IMR-90 (cell line): ENCODE measurements around the gene LSM14A. TPM values are rescaled to one million over a fixed set of nuclear protein-coding genes. Genes with fewer than 3 reads are reported as not detected.

Source experiments
- ATAC-seq: fragments of 200-7000 bp; cut with Tn5 transposase; 2 replicates; pipeline ENCODE4 v1.9.1; 2020; ENCODE audit warnings: low read depth, mild to moderate bottlenecking, moderate library complexity
- BruUV-seq: library from RNA; stranded (reverse); fragments of 400-500 nt; replicated peaks from 2 replicates; lab custom pipeline; 2021; lab: Mats Ljungman, UMichigan
- CTCF ChIA-PET: fragments of 300-600 bp; formaldehyde crosslinking; extraction: SDS; loops from one replicate; lab custom pipeline; 2021; ENCODE audit warnings: antibody characterized with exemption; lab: Yijun Ruan, JAX
- POLR2A ChIA-PET: fragments of 300-600 bp; sonication (Branson Sonifier 250); formaldehyde crosslinking; loops from one replicate; lab custom pipeline; 2022; ENCODE audit warnings: antibody characterized with exemption; ENCODE audit not compliant: unreplicated experiment; lab: Charles Lee
- DNase-seq: peaks from one replicate; pipeline ENCODE4 v3.0.0; 2013
- H2AFZ ChIP-seq: replicated peaks from 2 replicates; pipeline ENCODE3; 2013; ENCODE audit warnings: low read length, mild to moderate bottlenecking; ENCODE audit not compliant: poor library complexity
- H2AK5ac ChIP-seq: 2 replicates; pipeline ENCODE4 v1.6.1; 2013; ENCODE audit warnings: low read depth, low read length, inconsistent platforms
- H2AK9ac ChIP-seq: replicated peaks from 2 replicates; pipeline ENCODE3; 2013; ENCODE audit warnings: mild to moderate bottlenecking, low read depth, low read length, moderate library complexity; ENCODE audit not compliant: poor library complexity
- H2BK120ac ChIP-seq: 2 replicates; pipeline ENCODE4 v1.6.1; 2013; ENCODE audit warnings: low read depth, low read length, inconsistent platforms
- H2BK15ac ChIP-seq: 3 replicates; pipeline ENCODE4 v1.6.1; 2013; ENCODE audit warnings: low read depth, low read length, inconsistent platforms
- H2BK20ac ChIP-seq: 2 replicates; pipeline ENCODE4 v1.6.1; 2013; ENCODE audit warnings: low read depth, mild to moderate bottlenecking, inconsistent platforms, low read length, moderate library complexity
- H2BK5ac ChIP-seq: 2 replicates; pipeline ENCODE4 v1.6.1; 2013; ENCODE audit warnings: mild to moderate bottlenecking, low read depth, low read length, inconsistent platforms; ENCODE audit not compliant: poor library complexity, severe bottlenecking
- H3K14ac ChIP-seq: replicated peaks from 2 replicates; pipeline ENCODE4 v1.6.1; 2013; ENCODE audit warnings: low read depth, low read length, inconsistent platforms
- H3K18ac ChIP-seq: 2 replicates; pipeline ENCODE4 v1.6.1; 2013; ENCODE audit warnings: low read depth, low read length, control low read depth
- H3K23ac ChIP-seq: 2 replicates; pipeline ENCODE4 v1.6.1; 2013; ENCODE audit warnings: low read depth, low read length, inconsistent platforms
- H3K27ac ChIP-seq: 2 replicates; pipeline ENCODE4 v1.5.1; 2013; ENCODE audit warnings: mild to moderate bottlenecking, control low read depth, low read length; ENCODE audit not compliant: insufficient read depth
- H3K27me3 ChIP-seq: 2 replicates; pipeline ENCODE4 v1.6.1; 2013; ENCODE audit warnings: low read length; ENCODE audit not compliant: control insufficient read depth, insufficient read depth
- H3K36me3 ChIP-seq: 2 replicates; pipeline ENCODE4 v1.6.1; 2013; ENCODE audit warnings: low read length, mixed read lengths; ENCODE audit not compliant: control insufficient read depth, insufficient read depth
- H3K4ac ChIP-seq: 2 replicates; pipeline ENCODE4 v1.6.1; 2013; ENCODE audit warnings: low read depth, low read length, inconsistent platforms
- H3K4me1 ChIP-seq: 2 replicates; pipeline ENCODE4 v1.6.1; 2013; ENCODE audit warnings: low read length, mixed read lengths; ENCODE audit not compliant: control insufficient read depth, insufficient read depth
- H3K4me2 ChIP-seq: 2 replicates; pipeline ENCODE4 v1.6.1; 2013; ENCODE audit warnings: low read depth, mild to moderate bottlenecking, control low read depth, low read length, moderate library complexity
- H3K4me3 ChIP-seq: 2 replicates; pipeline ENCODE4 v1.5.1; 2013; ENCODE audit warnings: low read depth, mild to moderate bottlenecking, control low read depth, low read length, moderate library complexity; ENCODE audit not compliant: insufficient read depth
- H3K56ac ChIP-seq: 2 replicates; pipeline ENCODE4 v1.6.1; 2013; ENCODE audit warnings: low read length, inconsistent platforms; ENCODE audit not compliant: insufficient read depth; ENCODE audit errors: extremely low read depth
- H3K79me1 ChIP-seq, 2 experiments: 2 replicates each; pipeline ENCODE4 v1.6.1; 2013; ENCODE audit warnings: low read length in 2 of 2, inconsistent platforms in 1 of 2, low read depth in 1 of 2
- H3K9ac ChIP-seq: 2 replicates; pipeline ENCODE4 v1.6.1; 2013; ENCODE audit warnings: low read depth, low read length, control low read depth
- H3K9me1 ChIP-seq: 2 replicates; pipeline ENCODE4 v1.6.1; 2013; ENCODE audit warnings: low read length, inconsistent platforms; ENCODE audit not compliant: insufficient read depth
- H3K9me3 ChIP-seq: 2 replicates; pipeline ENCODE4 v1.6.1; 2013; ENCODE audit warnings: low read length; ENCODE audit not compliant: control insufficient read depth, insufficient read depth
- H4K20me1 ChIP-seq: 2 replicates; pipeline ENCODE4 v1.6.1; 2013; ENCODE audit warnings: low read length, inconsistent platforms; ENCODE audit not compliant: insufficient read depth
- H4K5ac ChIP-seq: 2 replicates; pipeline ENCODE4 v1.6.1; 2013; ENCODE audit warnings: mild to moderate bottlenecking, low read depth, low read length, control low read depth
- H4K8ac ChIP-seq, 2 experiments: 2 replicates each; pipeline ENCODE4 v1.6.1; 2013; ENCODE audit warnings: low read depth in 2 of 2, low read length in 2 of 2, control low read depth in 1 of 2, inconsistent platforms in 1 of 2
- H4K91ac ChIP-seq: 2 replicates; pipeline ENCODE4 v1.6.1; 2013; ENCODE audit warnings: low read depth, low read length, inconsistent platforms; ENCODE audit not compliant: insufficient read depth
- CEBPB ChIP-seq: IDR thresholded peaks from 2 replicates; pipeline ENCODE4 v1.6.1; 2012; ENCODE audit warnings: low read depth, low read length, improper control_type of control experiment
- CHD1 ChIP-seq: IDR thresholded peaks from 2 replicates; pipeline ENCODE4 v1.6.1; 2012; ENCODE audit warnings: low read depth, low read length, improper control_type of control experiment
- FOS ChIP-seq: fragments of 150-350 bp; IDR thresholded peaks from 2 replicates; pipeline ENCODE4 v1.6.1; 2016; ENCODE audit warnings: low read depth, low read length
- MAFK ChIP-seq: IDR thresholded peaks from 2 replicates; pipeline ENCODE4 v1.6.1; 2012; ENCODE audit warnings: low read depth, low read length, improper control_type of control experiment
- MAZ ChIP-seq: IDR thresholded peaks from 2 replicates; pipeline ENCODE4 v1.6.1; 2012; ENCODE audit warnings: low read depth, mild to moderate bottlenecking, low read length, improper control_type of control experiment, moderate library complexity, borderline replicate concordance
- MXI1 ChIP-seq: IDR thresholded peaks from 2 replicates; pipeline ENCODE4 v1.6.1; 2012; ENCODE audit warnings: low read depth, mild to moderate bottlenecking, low read length, moderate library complexity, borderline replicate concordance
- NFE2L2 ChIP-seq: fragments of 150-350 bp; IDR thresholded peaks from 2 replicates; pipeline ENCODE4 v1.6.1; 2016; ENCODE audit warnings: low read depth, mild to moderate bottlenecking, low read length
- RCOR1 ChIP-seq: IDR thresholded peaks from 2 replicates; pipeline ENCODE4 v1.6.1; 2012; ENCODE audit warnings: mild to moderate bottlenecking, low read length, improper control_type of control experiment; ENCODE audit not compliant: insufficient replicate concordance
- RFX5 ChIP-seq: IDR thresholded peaks from 2 replicates; pipeline ENCODE4 v1.8.0; 2012; ENCODE audit warnings: low read depth, mild to moderate bottlenecking, low read length, moderate library complexity
- SMC3 ChIP-seq: fragments of 150-350 bp; IDR thresholded peaks from 2 replicates; pipeline ENCODE4 v1.6.1; 2016; ENCODE audit warnings: low read depth, mild to moderate bottlenecking, antibody characterized with exemption, low read length, moderate library complexity
- WGBS, 2 experiments: methylation state at CpG; one replicate each; pipeline versions ENCODE4 v1.1.5 to v1.1.7; 2013; ENCODE audit warnings: missing lambda C conversion rate in 2 of 2; ENCODE audit not compliant: insufficient read length in 1 of 2; ENCODE audit errors: extremely low coverage in 2 of 2; 5-methylcytosine and 5-hydroxymethylcytosine counted together
- dilution Hi-C: fragments of 300-500 bp; cut with HindIII; formaldehyde crosslinking; loops from one replicate; pipeline ENCODE4 v1.14.3; 2018; ENCODE audit warnings: low sequenced_read_pairs; ENCODE audit not compliant: unreplicated experiment
- in situ Hi-C: fragments of 300-500 bp; cut with MboI; formaldehyde crosslinking; loops from 3 replicates; pipeline ENCODE4 v1.14.3; 2019; ENCODE audit warnings: low sequenced_read_pairs, inconsistent platforms, mixed read lengths
- intact Hi-C: fragments of 100-400 bp; cut with micrococcal nuclease; formaldehyde crosslinking; loops from 2 replicates; pipeline ENCODE4 v1.10.0; 2022
- polyA plus RNA-seq, 3 experiments: library from polyadenylated mRNA; depleted of rRNA; stranded (reverse); fragments of >200 nt; gene quantifications; 2 replicates each; pipeline ENCODE4 v1.2.3, GENCODE V29; 2012; ENCODE audit warnings: low replicate concordance in 1 of 3
- total RNA-seq: library from RNA; depleted of rRNA; stranded (reverse); fragments of >200 nt; gene quantifications from 2 replicates; pipeline ENCODE4 v1.2.3, GENCODE V29; 2012
- TF ChIP-seq, protein P1 (sequence below): fragments of 150-350 bp; IDR thresholded peaks from 2 replicates; pipeline ENCODE4 v1.6.1; 2017; ENCODE audit warnings: mild to moderate bottlenecking, antibody characterized with exemption, low read length, low read depth

Gene LSM14A
- total and polyA plus RNA-seq, 2 of the 4 experiments (the other 2 are of a cell fraction), result 44.3 to 54.8 TPM

GRCh38 chr19:34243876-34244578 is 71.7 kb downstream of the LSM14A start (continued):
- TF ChIP-seq, protein P1, sequence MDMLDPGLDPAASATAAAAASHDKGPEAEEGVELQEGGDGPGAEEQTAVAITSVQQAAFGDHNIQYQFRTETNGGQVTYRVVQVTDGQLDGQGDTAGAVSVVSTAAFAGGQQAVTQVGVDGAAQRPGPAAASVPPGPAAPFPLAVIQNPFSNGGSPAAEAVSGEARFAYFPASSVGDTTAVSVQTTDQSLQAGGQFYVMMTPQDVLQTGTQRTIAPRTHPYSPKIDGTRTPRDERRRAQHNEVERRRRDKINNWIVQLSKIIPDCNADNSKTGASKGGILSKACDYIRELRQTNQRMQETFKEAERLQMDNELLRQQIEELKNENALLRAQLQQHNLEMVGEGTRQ, result no peak
- no peak for TF ChIP-seq NFE2L2

GRCh38 chr19:34244611-34245299 is 72.5 kb downstream of the LSM14A start:
- H2BK5ac ChIP-seq, result no peak overlapping the region
- H3K4me3 ChIP-seq, result no peak overlapping the region
- no peak overlapping the region for H2BK20ac ChIP-seq
- DNase-seq (peak; percentile 38), ATAC-seq (peak; percentile 63)
- no peaks in the 10 kb centered on the region for H3K27me3 ChIP-seq
- H3K23ac ChIP-seq, result no peak overlapping the region
- H3K9me3 ChIP-seq, result no peaks in the 10 kb centered on the region
- H3K4ac ChIP-seq, result no peak overlapping the region; the same call in 1 of the 2 replicates
- no TSS peak for BruUV-seq
- H2AFZ ChIP-seq, result peak overlapping the region; percentile 32
- peaks cover 0 to 11% of the 10 kb centered on the region in 2 experiments; a peak in 1 of 4 replicates for H3K79me1 ChIP-seq
- no peak overlapping the region for H3K4me2 ChIP-seq
- dilution Hi-C loops (no loop called here), in situ Hi-C loops (no loop called here), intact Hi-C loops (loop anchor here (1.0 kb wide), 1 partner anchor 40 kb away; no protein-coding TSS in a partner anchor)
- ChIA-PET POLR2A (no interaction called here), CTCF (interaction anchor here (0.5 to 0.8 kb wide), 2 partner anchors 26 to 86 kb away, joined by 3 read pairs; no protein-coding TSS in a partner anchor)
- H3K27ac ChIP-seq, result no peak overlapping the region
- no peak overlapping the region for H3K56ac ChIP-seq
- no peak overlapping the region for H2BK15ac ChIP-seq
- peak overlapping the region; percentile 34; the same call in 1 of the 2 replicates for H2BK120ac ChIP-seq
- H2AK5ac ChIP-seq, result peak overlapping the region; percentile 13; the same call in 1 of the 2 replicates
- H3K9me1 ChIP-seq, result peaks cover 18% of the 10 kb centered on the region
- H3K9ac ChIP-seq, result no peak overlapping the region
- no peak overlapping the region for H2AK9ac ChIP-seq
- no peaks in the 10 kb centered on the region for H4K20me1 ChIP-seq
- H4K8ac ChIP-seq, result no peak overlapping the region
- H3K4me1 ChIP-seq, result peaks cover 2% of the 10 kb centered on the region; the same call in 1 of the 2 replicates
- peak overlapping the region; percentile 83; the same call in 1 of the 2 replicates for H3K14ac ChIP-seq
- H3K18ac ChIP-seq, result no peak overlapping the region
- H3K36me3 ChIP-seq, result no peaks in the 10 kb centered on the region
- H4K5ac ChIP-seq, result no peak overlapping the region
- TF ChIP-seq, protein P1, result no peak
- TF ChIP-seq MAFK (no peak), RCOR1 (no peak), SMC3 (no peak), RFX5 (no peak), FOS (no peak), MAZ (no peak), CEBPB (no peak), CHD1 (no peak), MXI1 (no peak), NFE2L2 (no peak)
- no peak overlapping the region for H4K91ac ChIP-seq
- 100% methylated on average over 2 of the region's 13 CpGs; no CpG with 5 or more reads in 1 of the 2 experiments for WGBS, 2 experiments
